ENCODE data around the gene RTEL1.

The RTEL1 gene

DNA sequence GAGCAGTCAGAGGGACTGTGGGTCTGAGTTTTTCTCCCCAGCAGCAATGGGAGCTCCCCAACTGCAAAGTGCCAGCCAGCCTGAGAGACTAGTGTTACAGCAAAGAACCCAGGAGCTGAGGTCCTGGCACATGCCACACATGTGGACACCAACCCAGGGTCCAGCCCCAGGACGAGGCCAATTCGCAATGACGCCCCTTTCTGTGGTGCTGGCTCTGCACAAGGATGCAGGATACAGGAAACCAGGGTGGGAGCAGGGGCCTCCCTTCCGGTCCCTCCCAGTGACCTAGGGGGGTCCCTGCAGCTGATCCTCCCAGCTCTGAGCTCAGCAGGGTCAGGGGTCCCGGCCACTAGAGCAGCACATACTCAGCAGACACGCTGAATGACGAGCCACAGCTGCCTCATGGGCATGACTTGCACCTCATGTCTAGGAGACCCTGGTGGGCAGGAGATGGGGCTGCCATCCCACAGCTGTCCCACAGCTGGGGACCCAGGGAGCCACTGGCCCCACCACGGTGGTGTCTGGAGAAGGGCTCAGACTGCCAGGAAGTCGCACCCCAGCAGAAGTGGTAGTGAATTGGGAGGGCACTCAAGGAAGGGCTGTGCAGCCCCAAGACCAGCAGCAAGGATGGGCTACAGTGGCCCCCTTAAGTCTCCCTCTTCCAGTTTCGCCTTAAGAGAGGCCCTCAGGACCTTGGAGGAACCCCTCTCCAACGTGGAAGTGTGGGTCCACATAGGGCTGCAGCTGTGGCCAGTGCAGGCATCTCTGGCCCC lies 46.0 kb downstream of the RTEL1 start:
- CTCF ChIA-PET: no interaction called here
- H3K27me3 Mint-ChIP-seq: no peaks in the 10 kb centered on the region
- H3K36me3 Mint-ChIP-seq: peaks cover 29% of the 10 kb centered on the region
- H3K27ac Mint-ChIP-seq: no peak overlapping the region
- DNase-seq: peak; percentile 20
- no peak overlapping the region for H3K4me3 Mint-ChIP-seq
- H3K4me1 Mint-ChIP-seq: peaks cover 29% of the 10 kb centered on the region
- H3K9me3 Mint-ChIP-seq: no peaks in the 10 kb centered on the region

DNA sequence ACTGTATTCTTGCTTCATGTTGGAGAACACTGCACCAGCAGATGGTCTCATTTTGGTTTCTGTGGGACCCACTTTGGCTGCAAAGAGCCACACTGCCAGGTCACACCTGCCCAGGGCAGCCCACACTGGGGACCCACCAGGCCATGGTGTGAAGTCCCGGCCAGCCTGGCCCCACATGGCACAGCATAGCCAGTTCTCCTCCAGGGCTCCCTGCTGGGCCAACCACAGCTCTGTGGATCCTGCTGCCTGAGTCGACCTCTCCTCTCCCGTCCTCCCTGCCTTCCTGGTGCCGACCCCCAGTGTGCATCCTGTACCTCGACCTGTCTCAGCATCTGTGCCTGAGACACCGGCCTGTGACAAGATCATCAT lies 46.6 kb downstream of the RTEL1 start:
- peak; percentile 18 for DNase-seq
- no peaks in the 10 kb centered on the region for H3K27me3 Mint-ChIP-seq
- peaks cover 33% of the 10 kb centered on the region for H3K4me1 Mint-ChIP-seq
- no peak overlapping the region for H3K4me3 Mint-ChIP-seq
- peaks cover 32% of the 10 kb centered on the region for H3K36me3 Mint-ChIP-seq
- H3K9me3 Mint-ChIP-seq: no peaks in the 10 kb centered on the region
- CTCF ChIA-PET: no interaction called here
- H3K27ac Mint-ChIP-seq: no peak overlapping the region

DNA sequence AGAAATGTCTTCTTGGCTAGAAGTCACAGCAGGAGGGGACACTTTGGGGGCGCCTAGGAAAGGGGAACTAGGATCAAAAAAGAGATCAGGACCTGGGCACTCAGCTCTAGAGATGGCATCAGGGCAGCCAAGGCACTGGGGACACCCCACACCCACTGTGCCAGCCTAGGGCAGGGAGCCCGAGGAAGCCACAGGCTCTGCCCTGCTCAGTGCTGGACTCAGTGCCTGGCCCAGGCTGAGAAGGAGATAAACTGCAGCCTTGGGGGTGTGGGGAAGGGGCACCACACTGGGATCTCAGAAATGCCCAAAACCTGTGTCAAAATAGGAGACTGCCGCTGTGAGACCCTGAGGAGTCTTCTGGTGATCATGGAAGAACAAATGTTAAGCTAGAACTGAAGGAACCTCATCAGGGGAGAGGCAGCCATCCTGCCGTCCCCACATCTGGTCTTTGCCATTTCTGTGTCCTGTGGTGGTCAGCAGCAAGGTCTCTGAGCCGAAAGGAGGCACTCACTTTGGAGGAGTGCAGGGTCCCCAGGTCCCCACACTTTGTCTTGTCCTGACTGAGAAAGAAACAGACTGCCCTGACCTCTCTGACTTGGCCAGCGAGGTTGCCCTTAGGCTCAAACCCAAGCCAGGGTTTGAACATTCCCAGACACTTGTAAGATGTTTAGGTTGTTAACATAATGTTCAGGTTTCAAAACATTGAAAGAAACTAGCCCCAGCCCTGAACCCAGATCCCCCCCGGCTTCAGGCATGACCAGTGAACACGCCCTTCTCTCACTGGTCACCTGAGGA lies 47.3 kb downstream of the RTEL1 start:
- peak overlapping the region; percentile 37 for H3K4me3 Mint-ChIP-seq
- no peaks in the 10 kb centered on the region for H3K9me3 Mint-ChIP-seq
- no peak overlapping the region for H3K27ac Mint-ChIP-seq
- H3K36me3 Mint-ChIP-seq: peaks cover 35% of the 10 kb centered on the region
- CTCF ChIA-PET: interaction anchor here (1.1 to 2.9 kb wide), 4 partner anchors 32 to 159 kb away, joined by 3 to 14 read pairs (median 6); partner anchors contain the start of genes LIME1, SLC2A4RG and TPD52L2
- peak; percentile 11 for DNase-seq
- H3K4me1 Mint-ChIP-seq: peaks cover 35% of the 10 kb centered on the region
- no peaks in the 10 kb centered on the region for H3K27me3 Mint-ChIP-seq

DNA sequence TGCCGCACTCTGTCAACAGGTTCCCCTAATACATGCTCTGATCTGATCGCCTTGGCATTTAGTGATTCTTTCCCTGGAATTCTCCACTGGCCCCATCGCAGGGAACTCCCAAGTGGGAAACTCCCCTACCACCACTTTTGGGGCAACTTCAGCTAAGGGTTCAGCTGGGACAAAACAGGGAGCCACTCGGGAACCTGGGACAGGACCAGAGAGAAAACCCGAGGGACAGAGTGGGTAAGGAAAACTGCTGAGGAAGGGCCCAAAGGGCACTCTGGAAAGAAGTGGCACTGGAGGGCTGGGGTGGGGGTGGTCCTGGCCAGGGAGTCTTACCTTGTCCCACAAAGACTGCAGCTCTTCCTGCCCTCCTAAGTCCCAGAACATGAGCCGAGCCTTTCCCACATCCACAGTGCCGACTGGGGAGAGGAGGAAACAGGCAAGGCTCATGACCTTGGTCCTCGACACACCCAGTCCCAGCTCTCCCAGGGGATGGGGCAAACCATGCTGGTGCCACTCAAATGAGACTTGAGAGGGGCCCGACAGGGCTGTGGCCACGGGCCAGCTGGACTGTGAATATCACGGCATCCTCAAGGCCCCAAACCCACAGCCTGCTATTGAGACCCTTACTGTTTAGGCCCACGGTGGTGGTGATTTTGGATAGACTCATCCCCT lies 48.0 kb downstream of the RTEL1 start:
- Mint-ChIP-seq H3K27ac (peak overlapping the region; percentile 80), H3K4me1 (peaks cover 42% of the 10 kb centered on the region), H3K27me3 (no peaks in the 10 kb centered on the region), H3K36me3 (peaks cover 43% of the 10 kb centered on the region), H3K4me3 (peak overlapping the region; percentile 80), H3K9me3 (no peaks in the 10 kb centered on the region)
- CTCF ChIA-PET: interaction anchor here (0.6 to 2.9 kb wide), 8 partner anchors 31 to 158 kb away, joined by 3 to 14 read pairs (median 4); partner anchors contain the start of genes LIME1, SLC2A4RG and TPD52L2
- DNase-seq: peak; percentile 19

DNA sequence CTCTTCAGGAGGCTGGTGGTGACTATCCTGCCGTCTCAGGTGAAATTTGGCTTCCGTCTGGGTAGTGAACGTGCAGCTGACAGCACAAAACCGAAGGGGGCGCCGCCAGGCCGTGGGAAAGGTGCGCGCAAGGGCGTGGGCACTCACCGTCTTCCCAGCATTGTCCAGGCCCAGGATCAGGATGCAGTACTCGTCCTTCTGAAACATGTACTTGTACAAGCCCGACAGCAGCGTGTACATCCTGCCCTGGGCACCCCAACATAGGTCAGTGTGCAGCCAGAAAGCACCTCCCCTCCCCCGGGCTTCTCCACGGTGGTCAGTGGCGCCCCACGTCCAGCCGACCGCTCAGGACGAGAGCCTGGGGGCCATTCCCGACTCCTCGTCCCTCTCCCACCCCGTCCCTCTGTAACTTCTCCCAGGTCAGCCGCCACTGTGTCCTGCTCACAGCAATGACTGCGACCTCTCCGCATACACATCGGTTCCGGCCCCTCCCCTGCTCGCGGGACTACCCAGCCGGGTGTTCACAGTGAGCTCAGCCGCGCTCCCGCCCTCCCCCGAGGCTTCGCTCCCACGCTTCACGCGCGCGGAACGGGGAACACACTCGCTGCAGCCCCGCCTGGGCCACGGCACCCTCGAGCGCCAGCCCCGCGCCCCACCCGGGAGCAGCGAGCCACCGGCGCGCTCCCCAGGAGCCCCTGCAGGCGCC lies 48.9 kb downstream of the RTEL1 start:
- Mint-ChIP-seq H3K27me3 (no peaks in the 10 kb centered on the region), H3K9me3 (no peaks in the 10 kb centered on the region), H3K27ac (peak overlapping the region; percentile 80), H3K4me3 (peak overlapping the region; percentile 80), H3K4me1 (peaks cover 46% of the 10 kb centered on the region), H3K36me3 (peaks cover 50% of the 10 kb centered on the region)
- CTCF ChIA-PET: interaction anchor here (0.6 to 2.9 kb wide), 16 partner anchors 9 to 267 kb away, joined by 3 to 14 read pairs (median 3); partner anchors contain the start of genes PTK6, SLC2A4RG and TPD52L2
- DNase-seq: peak; percentile 82

DNA sequence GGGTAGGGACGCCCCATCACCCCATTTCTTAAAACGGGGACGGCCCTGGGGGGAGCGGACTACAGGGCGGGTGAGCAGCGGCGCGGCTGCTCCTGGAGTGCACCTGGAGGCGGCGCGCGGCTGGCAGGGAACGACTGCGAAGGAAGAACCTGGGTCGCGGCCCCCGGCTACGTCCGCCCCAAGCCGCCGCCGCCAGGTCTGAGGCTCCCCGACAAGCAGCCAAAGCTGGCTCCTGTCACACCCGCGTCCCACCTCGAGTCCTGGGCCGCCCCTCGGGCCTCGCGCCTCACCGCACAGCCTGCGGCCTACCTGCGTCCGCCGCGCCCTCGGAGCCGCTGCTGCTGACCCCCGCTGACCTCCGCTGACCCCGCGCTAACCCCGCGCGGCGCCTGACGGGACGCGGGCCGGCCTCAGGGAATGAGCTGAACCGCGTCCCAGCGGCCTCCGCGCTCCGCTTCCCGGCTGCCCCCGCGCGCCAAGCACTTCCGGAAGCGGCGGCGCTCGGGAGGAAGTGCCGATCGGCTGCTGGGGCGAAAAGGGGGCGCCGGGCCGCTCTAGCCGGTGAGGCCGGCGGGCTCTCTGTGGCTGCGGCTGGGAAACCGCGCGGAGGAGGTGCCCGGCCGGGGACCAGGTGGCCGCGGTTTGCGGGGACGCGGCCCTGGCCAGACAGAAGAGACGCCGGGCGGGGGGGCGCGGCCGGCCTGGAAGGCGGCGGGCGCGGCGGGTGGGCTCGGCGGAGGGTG lies 49.6 kb downstream of the RTEL1 start, which contains the start of the genes ARFRP1 and ZGPAT:
Gene ARFRP1, minus strand, starts transcription at position 419 of the 743 bp plus-strand sequence. CDS start 885 bp downstream, outside the sequence.
Gene ZGPAT, plus strand, starts transcription at position 482 of the 743 bp plus-strand sequence. CDS start 542 bp downstream, outside the sequence.
- CTCF ChIA-PET: interaction anchor here (0.7 to 2.9 kb wide), 17 partner anchors 8 to 266 kb away, joined by 3 to 14 read pairs (median 3); partner anchors contain the start of genes LIME1, PTK6, SLC2A4RG and TPD52L2
- no peaks in the 10 kb centered on the region for H3K27me3 Mint-ChIP-seq
- peak; percentile 91 for DNase-seq
- H3K4me3 Mint-ChIP-seq: peak within 1 kb of the TSS; percentile 80
- peak within 1 kb of the TSS; percentile 80 for H3K27ac Mint-ChIP-seq
- H3K4me1 Mint-ChIP-seq: peaks cover 48% of the 10 kb centered on the region
- peaks cover 5% of the 10 kb centered on the region for H3K9me3 Mint-ChIP-seq
- peaks cover 57% of the 10 kb centered on the region for H3K36me3 Mint-ChIP-seq

DNA sequence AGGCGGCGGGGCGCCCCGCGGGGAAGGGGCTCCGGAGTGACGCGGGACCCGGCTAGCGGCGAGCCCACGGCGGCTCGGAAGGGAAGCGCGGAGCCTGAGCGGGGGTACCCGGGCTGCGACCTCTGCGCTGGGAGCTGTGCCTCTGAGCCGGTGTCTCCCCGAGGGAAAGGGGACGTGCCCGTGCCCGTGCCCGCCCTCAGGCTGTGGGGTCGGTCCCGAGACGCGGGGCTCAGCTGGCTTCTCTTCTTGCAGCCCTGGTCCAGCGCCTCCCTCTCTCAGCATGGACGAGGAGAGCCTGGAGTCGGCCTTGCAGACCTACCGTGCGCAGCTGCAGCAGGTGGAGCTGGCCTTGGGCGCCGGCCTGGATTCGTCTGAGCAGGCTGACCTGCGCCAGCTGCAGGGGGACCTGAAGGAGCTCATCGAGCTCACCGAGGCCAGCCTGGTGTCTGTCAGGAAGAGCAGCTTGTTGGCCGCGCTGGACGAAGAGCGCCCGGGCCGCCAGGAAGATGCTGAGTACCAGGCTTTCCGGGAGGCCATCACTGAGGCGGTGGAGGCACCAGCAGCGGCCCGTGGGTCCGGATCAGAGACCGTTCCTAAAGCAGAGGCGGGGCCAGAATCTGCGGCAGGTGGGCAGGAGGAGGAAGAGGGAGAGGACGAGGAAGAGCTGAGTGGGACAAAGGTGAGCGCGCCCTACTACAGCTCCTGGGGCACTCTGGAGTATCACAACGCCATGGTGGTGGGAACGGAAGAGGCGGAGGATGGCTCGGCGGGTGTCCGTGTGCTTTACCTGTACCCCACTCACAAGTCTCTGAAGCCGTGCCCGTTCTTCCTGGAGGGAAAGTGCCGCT lies 50.4 kb downstream of the RTEL1 start:
- peaks cover 49% of the 10 kb centered on the region for H3K4me1 Mint-ChIP-seq
- peaks cover 5% of the 10 kb centered on the region for H3K9me3 Mint-ChIP-seq
- peak overlapping the region; percentile 80 for H3K4me3 Mint-ChIP-seq
- CTCF ChIA-PET: interaction anchor here (0.9 to 2.9 kb wide), 10 partner anchors 10 to 171 kb away, joined by 3 to 14 read pairs (median 5); partner anchors contain the start of genes LIME1, PTK6, SLC2A4RG and TPD52L2
- H3K36me3 Mint-ChIP-seq: peaks cover 61% of the 10 kb centered on the region
- H3K27ac Mint-ChIP-seq: peak overlapping the region; percentile 71
- peak; percentile 23 for DNase-seq
- no peaks in the 10 kb centered on the region for H3K27me3 Mint-ChIP-seq

DNA sequence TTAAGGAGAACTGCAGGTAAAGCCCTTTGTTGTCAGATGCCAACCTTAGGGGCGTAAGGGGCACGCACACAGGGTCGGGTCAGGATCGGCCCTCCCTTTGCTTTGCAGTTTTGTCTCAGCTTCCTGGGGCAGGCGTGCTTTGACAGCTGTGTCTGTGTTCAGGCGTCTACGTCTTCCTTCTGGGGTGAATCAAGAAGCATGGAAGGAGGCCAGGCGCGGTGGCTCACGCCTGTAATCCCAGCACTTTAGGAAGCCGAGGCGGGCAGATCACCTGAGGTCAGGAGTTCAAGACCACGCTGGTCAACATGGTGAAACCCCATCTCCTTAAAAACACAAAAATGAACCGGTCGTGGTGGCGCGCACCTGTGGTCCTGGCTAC lies 51.0 kb downstream of the RTEL1 start:
- Mint-ChIP-seq H3K9me3 (peaks cover 5% of the 10 kb centered on the region), H3K27ac (no peak overlapping the region), H3K4me1 (peaks cover 49% of the 10 kb centered on the region), H3K27me3 (no peaks in the 10 kb centered on the region), H3K4me3 (peak overlapping the region; percentile 80), H3K36me3 (peaks cover 64% of the 10 kb centered on the region)
- CTCF ChIA-PET: interaction anchor here (1.5 to 2.0 kb wide), 2 partner anchors 10 to 30 kb away, joined by 4 to 8 read pairs; partner anchors contain the start of gene SLC2A4RG
- DNase-seq: peak; percentile 20

DNA sequence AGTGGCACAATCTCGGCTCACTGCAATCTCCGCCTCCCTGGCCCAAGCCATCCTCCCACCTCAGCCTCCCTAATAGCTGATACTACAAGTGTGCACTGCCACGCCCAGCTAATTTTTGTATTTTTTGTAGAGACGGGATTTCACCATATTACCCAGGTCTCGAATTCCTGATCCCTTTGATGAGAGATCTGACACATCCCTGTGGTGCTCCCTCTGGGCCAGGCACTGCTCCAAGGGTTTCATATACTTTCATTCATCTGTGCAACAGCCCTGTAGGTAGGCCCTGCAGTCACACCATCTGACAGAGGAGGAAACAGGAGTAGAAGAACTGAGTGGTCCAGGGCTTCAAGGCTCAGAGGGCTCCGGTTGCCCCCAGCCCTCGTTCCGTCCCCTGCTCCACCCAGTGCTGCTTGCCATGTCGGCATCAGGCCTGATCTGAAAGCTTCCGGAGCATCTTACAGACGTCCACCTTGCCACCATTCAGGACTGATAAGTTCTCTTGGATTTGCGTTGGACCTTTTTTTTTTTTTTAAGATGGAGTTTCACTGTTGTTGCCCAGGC lies 53.1 kb downstream of the RTEL1 start:
- Mint-ChIP-seq H3K4me3 (peak overlapping the region; percentile 33), H3K4me1 (peaks cover 51% of the 10 kb centered on the region), H3K36me3 (peaks cover 64% of the 10 kb centered on the region), H3K27me3 (no peaks in the 10 kb centered on the region), H3K27ac (no peak overlapping the region), H3K9me3 (peaks cover 17% of the 10 kb centered on the region)
- CTCF ChIA-PET: interaction anchor here (0.9 kb wide), 1 partner anchor 25 kb away, joined by 3 read pairs; the partner anchor contains the start of gene LIME1
- no peak for DNase-seq

DNA sequence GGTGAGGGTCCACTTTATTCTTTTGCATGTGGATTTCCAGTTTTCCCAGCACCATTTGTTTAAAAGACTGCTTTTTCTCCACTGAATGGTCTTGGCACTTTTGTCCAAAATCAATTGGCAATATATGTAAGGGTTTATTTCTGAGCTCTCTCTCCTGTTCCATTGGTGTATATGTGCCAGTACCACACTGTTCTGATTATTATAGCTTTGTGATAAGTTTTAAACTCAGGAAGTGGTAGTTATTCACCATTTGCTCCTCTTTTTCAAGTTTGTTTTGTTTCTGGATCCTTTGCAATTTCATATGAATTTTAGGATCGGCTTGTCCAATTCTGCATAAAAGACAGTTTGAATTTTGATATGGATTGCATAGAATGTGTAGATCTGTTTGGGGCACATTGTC lies 54.1 kb downstream of the RTEL1 start:
- H3K9me3 Mint-ChIP-seq: peaks cover 17% of the 10 kb centered on the region
- peaks cover 65% of the 10 kb centered on the region for H3K36me3 Mint-ChIP-seq
- CTCF ChIA-PET: interaction anchor here (0.6 to 0.9 kb wide), 2 partner anchors 11 to 24 kb away, joined by 3 read pairs; partner anchors contain the start of gene LIME1
- H3K4me1 Mint-ChIP-seq: peaks cover 44% of the 10 kb centered on the region
- no peak overlapping the region for H3K4me3 Mint-ChIP-seq
- no peak for DNase-seq
- H3K27me3 Mint-ChIP-seq: no peaks in the 10 kb centered on the region
- peak overlapping the region; percentile 39 for H3K27ac Mint-ChIP-seq

DNA sequence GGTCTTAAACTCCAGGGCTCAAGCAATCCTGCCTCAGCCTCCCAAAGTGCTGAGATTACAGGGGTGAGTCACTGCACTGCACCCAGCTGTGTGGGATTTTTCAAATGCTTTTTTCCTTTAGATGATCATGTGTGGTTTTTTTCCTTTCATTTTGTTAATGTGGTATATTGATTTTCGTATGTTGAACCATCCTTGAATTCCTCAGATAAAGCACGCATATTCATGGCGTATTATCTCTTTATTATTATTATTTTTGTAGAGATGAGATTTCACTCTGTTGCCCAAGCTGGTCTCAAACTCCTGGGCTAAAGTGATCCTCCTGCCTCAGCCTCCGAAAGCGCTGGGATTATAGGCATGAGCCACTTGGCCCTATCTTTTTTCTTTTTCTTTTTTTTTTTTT lies 56.7 kb downstream of the RTEL1 start:
- CTCF ChIA-PET: interaction anchor here (1.2 kb wide), 1 partner anchor 22 kb away, joined by 3 read pairs; the partner anchor contains the start of gene LIME1
- Mint-ChIP-seq H3K9me3 (peaks cover 23% of the 10 kb centered on the region), H3K27ac (no peak overlapping the region), H3K4me1 (peaks cover 31% of the 10 kb centered on the region), H3K27me3 (no peaks in the 10 kb centered on the region), H3K4me3 (no peak overlapping the region), H3K36me3 (peaks cover 77% of the 10 kb centered on the region)
- no peak for DNase-seq
